SK-N-SH treated with all-trans-retinoic acid at 6 μM for 48 hours (cell line): ENCODE data around the gene NFATC3.
"Not testable (repeated sequence)": the region's sequence is repeated elsewhere in the genome, so short reads cannot be mapped to it uniquely, and the experiment has no call there.

Experiments used
- ATAC-seq: fragments of 200-7000 bp; cut with Tn5 transposase; 3 replicates; pipeline ENCODE4 v1.9.1; 2020; ENCODE audit warnings: mild to moderate bottlenecking, moderate library complexity
- BACH2 ChIP-seq: fragments of 250-450 bp; sonication (Bioruptor Pico); IDR thresholded peaks from 2 replicates; pipeline ENCODE4 v1.9.0; 2021; ENCODE audit warnings: mild to moderate bottlenecking, borderline replicate concordance
- CSDC2 ChIP-seq: fragments of 250-450 bp; sonication (Bioruptor Pico); IDR thresholded peaks from 2 replicates; pipeline ENCODE4 v1.5.0; 2020; ENCODE audit warnings: mild to moderate bottlenecking, moderate library complexity
- ESRRG ChIP-seq: fragments of 250-450 bp; sonication (Bioruptor Pico); IDR thresholded peaks from 2 replicates; pipeline ENCODE4 v1.6.1; 2021; ENCODE audit warnings: mild to moderate bottlenecking
- GLIS3 ChIP-seq: fragments of 250-450 bp; sonication (Bioruptor Pico); IDR thresholded peaks from 2 replicates; pipeline ENCODE4 v1.5.0; 2020; ENCODE audit warnings: mild to moderate bottlenecking, moderate library complexity
- SNAI2 ChIP-seq: fragments of 250-450 bp; sonication (Bioruptor Pico); IDR thresholded peaks from 2 replicates; pipeline ENCODE4 v1.5.0; 2020; ENCODE audit warnings: mild to moderate bottlenecking, moderate library complexity
- TCF4 ChIP-seq: fragments of 250-450 bp; sonication (Bioruptor Pico); IDR thresholded peaks from 2 replicates; pipeline ENCODE4 v1.8.0; 2021; ENCODE audit warnings: mild to moderate bottlenecking, moderate library complexity, borderline replicate concordance
- TOX ChIP-seq: fragments of 250-450 bp; sonication (Bioruptor Pico); IDR thresholded peaks from 2 replicates; pipeline ENCODE4 v1.8.0; 2021; ENCODE audit warnings: mild to moderate bottlenecking, moderate library complexity, borderline replicate concordance
- ZC3H10 ChIP-seq: fragments of 250-450 bp; sonication (Bioruptor Pico); IDR thresholded peaks from 2 replicates; pipeline ENCODE4 v1.5.1; 2021; ENCODE audit warnings: mild to moderate bottlenecking, moderate library complexity
- ZNF565 ChIP-seq: fragments of 450-650 bp; formaldehyde crosslinking; conservative IDR thresholded peaks from 2 replicates; pipeline ENCODE4 v1.5.0; 2020; ENCODE audit warnings: low read depth, mild to moderate bottlenecking, moderate library complexity
- ZNF70 ChIP-seq: fragments of 450-650 bp; formaldehyde crosslinking; IDR thresholded peaks from 2 replicates; pipeline ENCODE4 v1.5.0; 2020; ENCODE audit warnings: mild to moderate bottlenecking, moderate library complexity
- ZNF8 ChIP-seq: fragments of 450-650 bp; formaldehyde crosslinking; IDR thresholded peaks from 2 replicates; pipeline ENCODE4 v1.5.0; 2020; ENCODE audit warnings: mild to moderate bottlenecking, moderate library complexity
- TF ChIP-seq, protein P1 (sequence below): fragments of 250-450 bp; sonication (Bioruptor Pico); IDR thresholded peaks from 2 replicates; pipeline ENCODE4 v1.8.0; 2021; ENCODE audit warnings: low read depth, mild to moderate bottlenecking, moderate library complexity, borderline replicate concordance
- TF ChIP-seq, protein P2 (sequence below): fragments of 250-450 bp; sonication (Bioruptor Pico); IDR thresholded peaks from 2 replicates; pipeline ENCODE4 v1.5.1; 2020; ENCODE audit warnings: low read depth, mild to moderate bottlenecking, moderate library complexity
- TF ChIP-seq, protein P3 (sequence below): fragments of 250-450 bp; sonication (Bioruptor Pico); IDR thresholded peaks from 2 replicates; pipeline ENCODE4 v1.5.0; 2020; ENCODE audit warnings: mild to moderate bottlenecking, moderate library complexity
- TF ChIP-seq, protein P4 (sequence below): fragments of 250-450 bp; sonication (Bioruptor Pico); IDR thresholded peaks from 2 replicates; pipeline ENCODE4 v1.8.0; 2020; ENCODE audit warnings: mild to moderate bottlenecking, moderate library complexity, borderline replicate concordance
- TF ChIP-seq, protein P5 (sequence below): fragments of 250-450 bp; sonication (Bioruptor Pico); IDR thresholded peaks from 2 replicates; pipeline ENCODE4 v1.5.1; 2021; ENCODE audit warnings: mild to moderate bottlenecking, moderate library complexity

The NFATC3 gene

DNA sequence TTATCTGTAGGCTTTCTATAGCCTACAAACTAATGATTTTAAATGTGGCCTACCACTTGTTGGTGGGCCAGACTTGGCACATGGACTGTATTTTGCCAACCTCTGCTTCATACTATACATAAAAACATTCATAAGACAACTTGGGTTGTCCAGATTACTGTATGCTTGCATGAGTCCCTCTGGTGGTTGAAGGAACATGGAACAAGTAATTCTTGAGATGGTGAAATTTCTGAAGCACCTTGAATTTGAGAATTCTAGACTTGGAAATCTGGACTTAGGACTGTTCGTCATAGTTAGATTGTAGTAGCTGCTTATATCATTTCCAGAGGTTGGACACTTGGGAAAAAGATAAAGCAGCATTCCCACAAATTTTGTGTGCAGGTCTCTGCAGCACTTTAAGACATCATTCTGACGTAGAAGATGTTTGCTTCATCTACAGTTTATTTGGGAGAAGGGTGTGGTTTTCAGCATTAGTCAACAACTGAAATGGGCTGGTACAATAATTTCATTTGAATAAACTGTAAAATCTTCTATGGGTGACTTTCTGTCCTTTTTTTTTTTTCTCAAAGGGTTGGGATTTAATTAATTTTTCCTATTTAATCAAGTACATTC, 31.2 kb downstream of the NFATC3 start (continued):
- TF ChIP-seq, protein P1, sequence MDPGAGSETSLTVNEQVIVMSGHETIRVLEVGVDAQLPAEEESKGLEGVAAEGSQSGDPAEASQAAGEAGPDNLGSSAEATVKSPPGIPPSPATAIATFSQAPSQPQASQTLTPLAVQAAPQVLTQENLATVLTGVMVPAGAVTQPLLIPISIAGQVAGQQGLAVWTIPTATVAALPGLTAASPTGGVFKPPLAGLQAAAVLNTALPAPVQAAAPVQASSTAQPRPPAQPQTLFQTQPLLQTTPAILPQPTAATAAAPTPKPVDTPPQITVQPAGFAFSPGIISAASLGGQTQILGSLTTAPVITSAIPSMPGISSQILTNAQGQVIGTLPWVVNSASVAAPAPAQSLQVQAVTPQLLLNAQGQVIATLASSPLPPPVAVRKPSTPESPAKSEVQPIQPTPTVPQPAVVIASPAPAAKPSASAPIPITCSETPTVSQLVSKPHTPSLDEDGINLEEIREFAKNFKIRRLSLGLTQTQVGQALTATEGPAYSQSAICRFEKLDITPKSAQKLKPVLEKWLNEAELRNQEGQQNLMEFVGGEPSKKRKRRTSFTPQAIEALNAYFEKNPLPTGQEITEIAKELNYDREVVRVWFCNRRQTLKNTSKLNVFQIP (CRISPR knock-in tag) = no peak
- no peak for TF ChIP-seq ESRRG (CRISPR knock-in tag)

DNA sequence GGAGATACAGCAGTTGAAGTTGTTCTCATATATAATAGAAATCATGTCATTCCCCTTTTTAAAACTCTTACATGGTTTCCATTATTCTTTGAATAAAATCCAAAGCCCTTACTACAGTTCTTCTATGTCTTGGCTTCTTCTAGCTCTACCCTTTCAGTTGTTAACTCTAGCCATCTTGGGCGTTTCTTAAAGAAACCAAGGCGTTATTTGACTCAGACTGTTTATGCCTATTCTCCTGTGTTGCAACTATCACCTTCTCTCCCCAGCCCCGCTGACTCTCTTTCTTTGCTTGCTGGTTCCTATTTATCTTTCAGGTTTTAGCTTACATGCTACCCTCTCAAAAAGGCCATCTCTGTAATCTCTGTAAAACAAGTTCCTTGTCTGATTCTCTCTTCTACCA, 32.7 kb downstream of the NFATC3 start:
- no peak for ATAC-seq
- TF ChIP-seq ZC3H10 (CRISPR knock-in tag) = no peak
- no peak for TF ChIP-seq ZNF565 (CRISPR knock-in tag)
- TF ChIP-seq SNAI2 (CRISPR knock-in tag) = no peak
- TF ChIP-seq, protein P2, sequence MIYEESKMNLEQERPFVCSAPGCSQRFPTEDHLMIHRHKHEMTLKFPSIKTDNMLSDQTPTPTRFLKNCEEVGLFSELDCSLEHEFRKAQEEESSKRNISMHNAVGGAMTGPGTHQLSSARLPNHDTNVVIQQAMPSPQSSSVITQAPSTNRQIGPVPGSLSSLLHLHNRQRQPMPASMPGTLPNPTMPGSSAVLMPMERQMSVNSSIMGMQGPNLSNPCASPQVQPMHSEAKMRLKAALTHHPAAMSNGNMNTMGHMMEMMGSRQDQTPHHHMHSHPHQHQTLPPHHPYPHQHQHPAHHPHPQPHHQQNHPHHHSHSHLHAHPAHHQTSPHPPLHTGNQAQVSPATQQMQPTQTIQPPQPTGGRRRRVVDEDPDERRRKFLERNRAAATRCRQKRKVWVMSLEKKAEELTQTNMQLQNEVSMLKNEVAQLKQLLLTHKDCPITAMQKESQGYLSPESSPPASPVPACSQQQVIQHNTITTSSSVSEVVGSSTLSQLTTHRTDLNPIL (CRISPR knock-in tag) = no peak
- TF ChIP-seq, protein P1 (CRISPR knock-in tag) = no peak
- TF ChIP-seq BACH2 (CRISPR knock-in tag) = no peak
- TF ChIP-seq CSDC2 (CRISPR knock-in tag) = no peak
- TF ChIP-seq GLIS3 (CRISPR knock-in tag) = no peak
- TF ChIP-seq, protein P3, sequence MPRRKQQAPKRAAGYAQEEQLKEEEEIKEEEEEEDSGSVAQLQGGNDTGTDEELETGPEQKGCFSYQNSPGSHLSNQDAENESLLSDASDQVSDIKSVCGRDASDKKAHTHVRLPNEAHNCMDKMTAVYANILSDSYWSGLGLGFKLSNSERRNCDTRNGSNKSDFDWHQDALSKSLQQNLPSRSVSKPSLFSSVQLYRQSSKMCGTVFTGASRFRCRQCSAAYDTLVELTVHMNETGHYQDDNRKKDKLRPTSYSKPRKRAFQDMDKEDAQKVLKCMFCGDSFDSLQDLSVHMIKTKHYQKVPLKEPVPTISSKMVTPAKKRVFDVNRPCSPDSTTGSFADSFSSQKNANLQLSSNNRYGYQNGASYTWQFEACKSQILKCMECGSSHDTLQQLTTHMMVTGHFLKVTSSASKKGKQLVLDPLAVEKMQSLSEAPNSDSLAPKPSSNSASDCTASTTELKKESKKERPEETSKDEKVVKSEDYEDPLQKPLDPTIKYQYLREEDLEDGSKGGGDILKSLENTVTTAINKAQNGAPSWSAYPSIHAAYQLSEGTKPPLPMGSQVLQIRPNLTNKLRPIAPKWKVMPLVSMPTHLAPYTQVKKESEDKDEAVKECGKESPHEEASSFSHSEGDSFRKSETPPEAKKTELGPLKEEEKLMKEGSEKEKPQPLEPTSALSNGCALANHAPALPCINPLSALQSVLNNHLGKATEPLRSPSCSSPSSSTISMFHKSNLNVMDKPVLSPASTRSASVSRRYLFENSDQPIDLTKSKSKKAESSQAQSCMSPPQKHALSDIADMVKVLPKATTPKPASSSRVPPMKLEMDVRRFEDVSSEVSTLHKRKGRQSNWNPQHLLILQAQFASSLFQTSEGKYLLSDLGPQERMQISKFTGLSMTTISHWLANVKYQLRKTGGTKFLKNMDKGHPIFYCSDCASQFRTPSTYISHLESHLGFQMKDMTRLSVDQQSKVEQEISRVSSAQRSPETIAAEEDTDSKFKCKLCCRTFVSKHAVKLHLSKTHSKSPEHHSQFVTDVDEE (CRISPR knock-in tag) = no peak
- TF ChIP-seq ESRRG (CRISPR knock-in tag) = no peak
- TF ChIP-seq ZNF70 (CRISPR knock-in tag) = no peak
- no peak for TF ChIP-seq TCF4
- TF ChIP-seq, protein P4, sequence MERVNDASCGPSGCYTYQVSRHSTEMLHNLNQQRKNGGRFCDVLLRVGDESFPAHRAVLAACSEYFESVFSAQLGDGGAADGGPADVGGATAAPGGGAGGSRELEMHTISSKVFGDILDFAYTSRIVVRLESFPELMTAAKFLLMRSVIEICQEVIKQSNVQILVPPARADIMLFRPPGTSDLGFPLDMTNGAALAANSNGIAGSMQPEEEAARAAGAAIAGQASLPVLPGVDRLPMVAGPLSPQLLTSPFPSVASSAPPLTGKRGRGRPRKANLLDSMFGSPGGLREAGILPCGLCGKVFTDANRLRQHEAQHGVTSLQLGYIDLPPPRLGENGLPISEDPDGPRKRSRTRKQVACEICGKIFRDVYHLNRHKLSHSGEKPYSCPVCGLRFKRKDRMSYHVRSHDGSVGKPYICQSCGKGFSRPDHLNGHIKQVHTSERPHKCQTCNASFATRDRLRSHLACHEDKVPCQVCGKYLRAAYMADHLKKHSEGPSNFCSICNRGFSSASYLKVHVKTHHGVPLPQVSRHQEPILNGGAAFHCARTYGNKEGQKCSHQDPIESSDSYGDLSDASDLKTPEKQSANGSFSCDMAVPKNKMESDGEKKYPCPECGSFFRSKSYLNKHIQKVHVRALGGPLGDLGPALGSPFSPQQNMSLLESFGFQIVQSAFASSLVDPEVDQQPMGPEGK (CRISPR knock-in tag) = no peak
- no peak for TF ChIP-seq TOX
- TF ChIP-seq, protein P5, sequence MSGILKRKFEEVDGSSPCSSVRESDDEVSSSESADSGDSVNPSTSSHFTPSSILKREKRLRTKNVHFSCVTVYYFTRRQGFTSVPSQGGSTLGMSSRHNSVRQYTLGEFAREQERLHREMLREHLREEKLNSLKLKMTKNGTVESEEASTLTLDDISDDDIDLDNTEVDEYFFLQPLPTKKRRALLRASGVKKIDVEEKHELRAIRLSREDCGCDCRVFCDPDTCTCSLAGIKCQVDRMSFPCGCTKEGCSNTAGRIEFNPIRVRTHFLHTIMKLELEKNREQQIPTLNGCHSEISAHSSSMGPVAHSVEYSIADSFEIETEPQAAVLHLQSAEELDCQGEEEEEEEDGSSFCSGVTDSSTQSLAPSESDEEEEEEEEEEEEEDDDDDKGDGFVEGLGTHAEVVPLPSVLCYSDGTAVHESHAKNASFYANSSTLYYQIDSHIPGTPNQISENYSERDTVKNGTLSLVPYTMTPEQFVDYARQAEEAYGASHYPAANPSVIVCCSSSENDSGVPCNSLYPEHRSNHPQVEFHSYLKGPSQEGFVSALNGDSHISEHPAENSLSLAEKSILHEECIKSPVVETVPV (CRISPR knock-in tag) = no peak
- no peak for TF ChIP-seq ZNF8 (CRISPR knock-in tag)

DNA sequence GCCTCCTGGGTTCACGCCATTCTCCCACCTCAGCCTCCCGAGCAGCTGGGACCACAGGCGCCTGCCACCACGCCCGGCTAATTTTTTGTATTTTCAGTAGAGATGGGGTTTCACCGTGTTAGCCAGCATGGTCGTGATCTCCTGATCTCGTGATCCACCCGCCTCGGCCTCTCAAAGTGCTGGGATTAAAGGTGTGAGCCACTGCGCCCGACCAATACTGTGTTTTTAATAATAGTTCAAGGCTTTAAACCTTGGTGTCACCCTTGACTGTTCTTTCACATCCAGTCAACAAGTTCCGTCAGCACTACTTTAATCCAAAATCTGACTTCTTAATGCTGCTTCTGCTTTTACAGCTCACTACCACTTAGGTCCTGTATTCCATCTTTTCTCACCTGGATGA, 33.8 kb downstream of the NFATC3 start:
- not testable (repeated sequence) for ATAC-seq

DNA sequence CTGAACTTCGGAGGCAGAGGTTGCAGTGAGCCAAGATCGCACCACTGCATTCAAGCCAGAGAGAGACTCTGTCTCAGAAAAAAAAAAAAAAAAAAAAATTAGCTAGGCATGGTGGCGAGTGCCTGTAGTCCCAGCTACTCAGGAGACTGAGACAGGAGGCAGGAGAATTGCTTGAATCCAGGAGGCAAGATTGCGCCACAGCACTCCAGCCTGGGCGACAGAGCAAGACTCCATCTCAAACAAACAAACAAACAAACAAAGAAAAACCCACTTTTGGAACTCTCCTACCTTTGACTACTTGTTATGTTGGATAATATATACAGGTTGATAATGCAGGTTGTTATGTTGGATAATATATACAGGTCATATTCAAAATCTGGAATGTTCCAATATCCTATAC, 35.3 kb downstream of the NFATC3 start:
- ATAC-seq = not testable (repeated sequence)
